Stimulated activated CD8-positive, alpha-beta memory T cell treated with anti-CD3 and anti-CD28 coated beads, Interleukin-7, amount 100 ng/mL, for 4 hours (primary cell): Measurements from ENCODE around the gene ST7.
A peak's percentile ranks its signal among the peaks of the same experiment; 100 is the strongest.

Experiments used
- DNase-seq, 2 donors: peaks; one replicate each; pipeline ENCODE4 v3.0.0-alpha.2; 2020; ENCODE audit warnings: low read depth in 2 of 2

The ST7 gene

DNA sequence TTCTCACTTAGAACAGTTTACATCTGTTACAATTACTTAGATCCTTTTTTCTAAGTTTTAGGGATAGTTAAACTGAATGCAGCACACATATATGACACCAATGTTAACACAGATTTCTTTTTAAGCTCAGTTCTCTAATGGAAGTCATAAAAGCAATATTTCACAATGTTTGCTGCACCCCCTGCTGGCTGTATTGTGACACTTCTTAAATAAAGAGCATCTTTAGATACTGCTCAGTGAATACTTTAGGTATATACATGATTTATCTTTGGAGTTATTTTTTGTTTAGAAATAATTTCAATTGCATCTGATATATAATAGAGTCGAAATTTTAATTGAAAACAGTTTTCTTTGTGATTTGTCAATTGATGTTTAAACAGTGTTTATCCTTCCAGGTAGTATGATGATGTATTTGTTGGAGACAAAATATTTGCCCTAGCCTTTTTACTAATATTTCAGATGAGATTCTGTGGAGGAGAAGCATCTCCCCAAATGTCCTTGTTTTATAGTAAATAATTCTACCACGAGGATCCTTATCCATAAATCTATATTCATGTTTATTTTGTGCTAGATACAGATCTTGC is 174.4 kb downstream of the ST7 start:
- DNase-seq = peak; percentile 2 to 38

DNA sequence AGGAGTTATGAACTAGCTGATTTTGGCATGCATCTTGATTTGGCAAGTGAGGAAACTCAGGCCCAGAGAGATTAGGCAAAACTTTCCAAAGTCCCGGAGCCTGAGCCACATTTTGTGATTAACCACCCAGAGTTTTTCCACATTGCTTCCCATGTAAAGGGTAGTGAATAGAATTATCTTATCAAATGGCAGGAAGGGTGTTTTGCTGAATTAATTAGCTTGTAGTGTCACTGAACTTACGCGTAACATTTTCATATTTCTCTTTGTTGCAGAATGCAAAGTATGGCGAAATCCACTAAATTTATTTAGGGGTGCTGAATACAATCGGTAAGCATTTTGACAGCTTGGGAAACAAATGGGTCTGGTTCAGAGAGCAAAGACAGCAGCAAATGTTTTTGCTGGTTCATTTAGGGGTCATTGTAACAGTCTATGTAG is 176.2 kb downstream of the ST7 start:
- DNase-seq = no peak

DNA sequence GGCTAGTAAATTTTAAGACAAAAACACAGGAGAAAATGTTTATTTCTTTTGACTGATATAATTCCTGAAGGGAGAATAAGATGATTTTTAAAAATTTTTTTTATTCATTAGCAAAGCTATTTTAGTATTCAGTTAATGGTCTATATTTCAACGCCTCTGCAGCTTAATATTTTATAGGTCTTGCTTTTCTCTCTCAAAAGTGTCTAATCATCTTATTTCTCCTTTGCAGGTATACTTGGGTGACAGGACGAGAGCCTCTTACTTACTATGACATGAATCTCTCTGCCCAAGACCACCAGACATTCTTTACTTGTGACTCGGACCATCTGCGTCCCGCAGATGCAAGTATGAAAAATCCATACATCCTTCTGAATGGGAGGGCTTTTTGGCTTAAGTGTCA is 177.0 kb downstream of the ST7 start:
- DNase-seq = no peak

DNA sequence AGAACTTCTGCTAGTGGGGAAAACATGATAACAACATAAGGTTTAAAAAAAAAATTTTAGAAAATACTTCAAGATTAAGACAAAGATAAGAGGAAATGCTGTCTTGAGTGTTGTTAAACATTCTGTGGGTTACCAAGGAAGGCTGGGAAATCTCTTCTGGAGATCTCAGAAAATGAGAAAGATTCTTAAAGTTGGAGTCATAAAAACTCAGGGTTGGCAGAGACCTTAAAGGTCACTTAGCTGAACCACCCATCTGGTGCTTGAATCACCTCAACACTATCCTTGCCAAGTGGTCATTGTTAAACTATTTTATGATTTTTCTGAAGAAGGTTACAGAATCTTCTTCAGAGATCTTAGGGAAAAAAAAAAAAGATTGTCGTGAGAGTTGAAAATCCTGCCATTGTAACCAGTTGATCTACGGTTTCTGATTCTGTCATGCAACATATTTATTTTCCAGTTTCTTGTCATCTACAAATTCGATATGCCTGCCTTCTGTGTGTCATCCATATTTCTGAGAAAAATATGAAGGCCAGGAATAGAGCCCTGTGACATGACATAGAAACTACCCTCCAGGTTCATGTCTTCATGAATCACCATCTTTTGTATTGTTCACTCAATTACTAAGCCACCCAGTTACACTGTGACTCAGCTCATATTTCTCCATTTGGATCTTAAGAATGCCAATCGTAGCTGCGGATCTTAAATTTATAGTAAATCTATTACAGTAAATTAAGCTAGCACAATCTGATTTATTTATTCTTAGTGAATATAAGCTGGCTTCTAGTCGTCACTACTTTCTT is 179.2 kb downstream of the ST7 start:
- no peak for DNase-seq

DNA sequence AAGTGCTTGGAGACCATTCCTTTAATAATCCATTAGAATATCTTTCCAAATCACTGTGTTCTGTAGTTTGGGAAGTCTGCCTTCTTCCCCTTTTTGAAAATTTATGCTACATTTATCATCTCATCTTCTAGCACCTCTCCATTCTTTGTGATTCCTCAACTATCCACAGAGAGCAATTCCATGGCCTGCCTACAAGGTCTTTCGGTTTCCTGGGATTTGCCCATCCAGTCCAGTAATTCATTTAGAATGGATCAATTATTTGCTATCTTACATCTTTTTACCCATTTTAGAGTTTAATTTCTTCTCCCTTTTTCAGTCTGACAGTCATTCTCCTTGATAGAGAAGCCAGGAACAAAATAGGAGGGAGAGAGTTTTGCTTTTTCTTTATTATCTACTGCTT is 179.8 kb downstream of the ST7 start:
- DNase-seq = no peak

DNA sequence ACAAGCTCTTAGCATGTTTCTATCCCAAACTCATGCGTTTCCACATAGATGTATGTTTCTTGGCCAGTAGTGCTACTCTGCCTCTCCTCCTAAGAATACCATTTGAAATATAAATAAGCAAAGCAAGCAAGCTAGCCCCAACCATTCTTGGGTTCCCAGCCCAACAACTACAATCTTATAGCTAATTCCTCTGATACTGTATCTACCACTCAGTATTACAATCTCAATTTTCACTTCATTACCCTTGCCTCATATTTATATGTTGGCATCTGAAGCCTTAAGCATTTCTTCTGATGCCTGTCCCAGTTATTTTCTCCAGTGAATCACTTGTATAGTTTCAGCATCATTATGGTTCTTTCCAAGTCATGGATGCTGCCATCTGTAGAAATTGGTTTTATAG is 181.1 kb downstream of the ST7 start:
- DNase-seq = no peak

DNA sequence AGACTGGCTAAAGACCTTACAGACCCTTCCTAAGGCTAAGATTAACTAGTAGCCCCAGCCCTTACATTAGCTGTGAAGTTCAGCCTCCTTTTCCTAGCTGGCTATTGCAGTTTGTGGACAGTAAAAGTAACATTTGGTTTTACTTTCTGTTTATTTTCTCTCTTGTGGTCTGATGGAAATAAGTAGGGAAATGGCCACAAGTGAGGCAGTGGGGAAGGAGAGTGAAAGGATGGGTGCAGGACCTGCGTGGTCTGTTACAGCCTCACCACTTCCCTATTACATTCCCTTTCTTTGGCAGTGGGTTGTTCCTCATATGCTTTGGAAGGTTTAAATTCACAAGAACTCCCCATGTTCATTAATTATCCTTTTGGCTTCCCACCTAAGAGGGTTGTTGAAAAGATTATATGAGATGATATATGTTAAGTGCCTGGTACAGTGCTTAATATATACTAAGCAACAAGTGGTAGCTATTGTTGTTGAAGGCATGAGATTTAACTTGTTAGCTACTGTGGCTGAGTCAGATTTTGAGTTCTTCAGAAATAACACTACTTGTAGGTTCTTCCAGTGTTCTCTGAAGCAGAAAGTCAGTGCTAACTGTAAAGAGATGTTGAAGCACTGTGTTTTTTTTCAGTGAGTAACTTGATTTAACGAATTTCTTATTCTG is 181.7 kb downstream of the ST7 start:
- DNase-seq = no peak

DNA sequence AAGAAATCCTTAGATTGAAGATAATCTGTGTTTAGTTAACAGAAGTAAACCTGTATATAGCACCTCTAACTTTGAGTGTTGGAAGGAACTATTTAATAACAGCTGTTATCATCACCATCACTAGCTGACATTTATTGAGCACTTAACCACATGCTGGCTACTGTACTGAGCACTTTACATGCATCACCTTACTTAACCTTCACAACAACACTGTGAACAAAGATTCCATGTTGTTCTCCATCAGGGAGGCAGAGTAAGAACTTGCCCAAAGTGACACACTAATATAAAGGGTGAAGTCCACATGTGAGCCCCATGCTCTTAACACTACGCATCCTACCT is 182.2 kb downstream of the ST7 start:
- no peak for DNase-seq

DNA sequence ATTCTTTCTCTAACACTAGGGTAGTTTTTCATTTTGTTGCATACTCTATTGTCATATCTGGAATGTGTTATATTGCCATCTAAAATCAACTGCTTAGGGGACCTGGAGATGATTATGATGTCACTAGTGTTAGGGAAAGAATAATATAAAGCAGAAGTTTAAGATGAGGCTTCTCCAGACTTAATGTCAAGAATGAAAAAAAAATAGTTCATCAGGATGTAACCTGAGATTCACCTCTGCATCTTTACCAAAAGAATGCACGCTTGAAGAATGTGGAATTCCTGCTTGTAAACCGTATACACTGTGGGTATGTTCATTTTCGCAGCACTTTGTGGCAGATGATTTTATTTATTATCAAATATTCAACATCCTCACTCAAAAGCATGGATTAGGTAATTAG is 184.6 kb downstream of the ST7 start:
- no peak for DNase-seq

DNA sequence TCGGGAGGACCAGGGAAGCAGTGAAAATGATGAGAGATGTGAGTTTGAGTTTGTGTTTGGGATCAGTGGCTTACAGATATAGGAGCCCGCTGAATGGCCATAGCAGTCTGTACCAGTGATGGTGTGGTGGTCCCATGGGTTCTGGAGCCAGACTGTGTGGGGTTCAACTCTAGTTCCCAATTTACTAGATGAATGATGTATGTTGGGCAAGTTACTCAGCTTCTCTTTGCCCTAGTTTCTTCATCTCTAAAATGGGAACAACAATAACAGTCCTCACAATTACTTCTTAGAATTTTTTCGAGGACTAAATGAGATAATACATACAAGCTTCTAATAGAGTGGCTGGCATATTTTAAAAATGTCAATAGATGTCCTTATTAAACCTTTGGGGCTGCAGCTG is 185.2 kb downstream of the ST7 start:
- DNase-seq = no peak

DNA sequence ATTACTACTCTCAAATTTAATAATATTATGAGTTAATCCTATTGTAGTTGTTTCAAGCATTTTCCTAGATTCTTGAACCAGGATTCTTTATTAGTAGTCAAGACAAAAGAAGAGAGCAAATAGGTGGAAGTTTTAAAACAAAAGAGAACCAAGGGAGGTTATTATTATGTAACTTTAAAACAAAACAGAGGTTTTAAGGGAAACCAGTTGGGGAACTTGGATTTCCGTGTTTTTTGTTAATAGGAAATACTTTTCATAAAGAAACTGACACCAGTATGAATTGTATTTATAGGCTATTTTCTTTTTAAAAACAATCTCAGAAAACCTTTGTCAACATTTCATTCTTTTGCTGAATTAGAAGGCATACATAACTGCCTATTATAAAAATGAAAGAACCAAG is 185.7 kb downstream of the ST7 start:
- DNase-seq = no peak

DNA sequence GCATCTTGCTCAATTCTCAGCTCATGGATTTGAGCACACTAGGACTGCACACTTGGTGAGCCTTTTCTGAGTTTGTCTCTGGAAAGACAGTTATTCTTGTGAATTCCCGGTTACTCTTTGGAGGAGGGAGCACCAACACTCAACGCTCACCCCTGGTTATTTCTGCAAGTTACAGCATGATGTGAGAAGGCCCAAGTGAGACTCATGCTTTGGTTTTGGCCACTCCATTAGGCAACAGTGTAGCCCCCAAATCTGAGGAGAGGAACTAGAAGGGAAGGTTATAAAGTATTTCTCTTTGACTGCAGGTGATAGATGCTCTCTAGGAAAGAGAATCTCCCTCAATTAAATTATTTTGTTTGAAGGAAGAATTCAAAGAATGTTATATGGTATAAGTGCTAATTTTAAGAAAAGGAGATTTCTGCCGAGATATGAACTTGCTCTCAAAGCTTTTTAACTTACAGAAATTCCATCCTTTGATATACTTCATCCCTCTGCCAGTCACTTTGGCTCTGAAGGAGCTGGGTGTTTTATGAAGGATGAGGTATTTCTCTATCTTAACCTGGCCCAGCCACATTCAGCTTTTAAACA is 186.2 kb downstream of the ST7 start:
- DNase-seq = no peak

DNA sequence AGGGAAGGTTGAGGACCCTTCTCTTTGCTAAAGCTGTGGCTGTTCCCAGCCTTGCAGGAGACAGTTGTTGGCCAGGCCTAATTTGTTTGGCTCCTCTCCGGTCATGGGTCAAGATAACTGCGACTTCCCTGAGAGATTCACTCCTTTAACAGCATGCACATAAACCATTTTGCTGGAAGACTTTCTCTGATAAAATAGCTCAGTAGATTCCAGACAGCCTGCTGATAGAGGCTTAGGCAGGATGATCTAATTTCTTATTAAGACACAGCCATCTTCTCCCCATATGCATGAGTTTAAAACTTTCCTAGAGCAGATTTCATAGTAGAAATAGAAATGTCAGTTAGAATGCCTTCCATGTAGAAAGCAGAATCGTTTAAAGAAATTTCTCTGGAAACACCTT is 187.6 kb downstream of the ST7 start:
- no peak for DNase-seq

DNA sequence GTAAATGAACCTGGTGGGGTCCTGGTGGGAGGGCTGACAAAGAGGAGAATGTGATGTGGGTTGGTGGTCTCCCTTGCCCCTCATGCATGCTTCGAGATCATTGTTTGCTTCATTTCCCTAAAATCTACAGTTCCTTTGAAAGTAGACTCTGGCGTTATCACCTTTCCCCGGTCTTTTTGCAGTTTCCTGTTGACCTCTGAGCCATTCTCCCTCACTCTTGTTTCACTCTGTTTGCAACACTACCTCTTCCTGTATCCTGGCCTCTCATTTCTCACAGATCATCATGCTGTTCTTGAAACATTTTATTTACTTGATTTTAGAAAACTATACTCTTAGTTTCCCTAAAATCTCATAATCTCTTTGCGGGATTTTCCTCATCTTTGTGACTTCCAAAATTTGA is 189.8 kb downstream of the ST7 start:
- no peak for DNase-seq

DNA sequence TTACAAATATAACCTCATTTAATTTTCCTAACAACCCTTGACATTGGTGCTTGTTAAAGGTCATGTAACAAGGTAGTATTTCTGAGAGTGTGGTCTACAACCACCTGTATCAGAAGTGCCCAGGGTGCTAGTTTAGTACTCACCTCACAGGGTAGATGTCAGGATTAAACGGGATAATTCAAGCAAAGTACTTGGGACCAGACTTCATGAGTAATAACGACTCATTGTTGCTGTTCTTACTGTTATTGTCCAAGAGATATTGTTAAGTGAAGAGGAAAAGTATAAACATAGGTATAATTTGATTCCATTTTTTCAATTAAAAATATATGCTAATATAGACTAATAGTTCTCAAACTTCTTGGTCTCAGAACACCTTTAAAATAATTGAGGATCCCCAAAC is 190.3 kb downstream of the ST7 start:
- DNase-seq = no peak

DNA sequence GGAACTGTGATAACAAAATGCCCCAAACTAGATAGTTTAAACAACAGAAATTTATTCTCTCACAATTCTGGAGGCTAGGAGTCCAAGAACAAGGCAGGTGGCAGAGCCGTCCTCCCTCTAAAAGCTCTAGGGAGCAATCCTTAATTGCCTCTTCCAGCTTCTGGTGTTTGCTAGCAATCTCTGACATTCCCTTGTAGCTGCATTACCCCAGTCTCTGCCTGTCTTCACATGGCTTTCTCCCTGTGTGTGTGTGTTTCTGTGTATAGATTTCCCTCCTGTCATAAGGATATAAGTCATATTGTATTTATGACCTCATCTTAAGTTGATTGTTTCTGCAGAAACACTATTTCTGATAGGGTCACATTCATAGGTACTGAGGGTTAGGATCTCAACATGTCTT is 192.0 kb downstream of the ST7 start:
- no peak for DNase-seq

DNA sequence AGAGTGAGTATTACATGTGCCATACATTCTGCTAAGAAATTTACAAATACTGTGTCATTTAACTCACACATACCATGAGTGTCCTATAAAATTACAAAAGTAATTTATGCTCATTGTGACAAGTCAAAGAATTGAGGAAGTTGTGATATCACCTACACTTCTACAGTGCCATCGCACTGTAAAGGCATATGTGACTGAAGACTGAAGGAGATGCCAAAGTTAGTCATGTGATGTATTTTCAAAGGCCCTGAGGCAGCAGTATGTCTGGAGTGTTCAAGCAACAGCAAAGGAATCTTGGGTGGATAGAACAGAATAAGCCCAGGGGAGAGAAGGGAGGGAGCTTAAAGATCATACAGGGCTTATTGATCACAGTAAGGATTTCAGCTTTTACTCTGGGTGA is 192.8 kb downstream of the ST7 start:
- DNase-seq = no peak

DNA sequence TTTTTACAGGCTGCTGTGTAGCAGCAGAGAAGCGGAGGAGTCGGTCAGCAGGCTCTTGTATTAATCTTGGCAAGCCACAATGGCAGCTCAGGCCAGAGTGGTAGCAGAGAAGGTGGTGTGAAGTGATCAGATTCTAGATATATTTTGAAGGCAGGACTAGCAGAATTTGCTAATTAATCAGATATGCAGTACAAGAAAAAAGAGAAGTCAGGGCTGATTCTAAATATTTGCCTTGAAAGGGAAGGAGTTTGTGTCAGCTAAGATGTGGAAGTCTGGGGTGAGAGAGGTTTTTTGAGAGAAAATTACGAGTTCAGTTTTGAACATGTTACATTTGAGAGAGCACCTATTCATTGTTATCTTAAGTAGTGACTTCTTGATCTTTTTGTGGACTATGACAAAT is 193.2 kb downstream of the ST7 start:
- DNase-seq = no peak

DNA sequence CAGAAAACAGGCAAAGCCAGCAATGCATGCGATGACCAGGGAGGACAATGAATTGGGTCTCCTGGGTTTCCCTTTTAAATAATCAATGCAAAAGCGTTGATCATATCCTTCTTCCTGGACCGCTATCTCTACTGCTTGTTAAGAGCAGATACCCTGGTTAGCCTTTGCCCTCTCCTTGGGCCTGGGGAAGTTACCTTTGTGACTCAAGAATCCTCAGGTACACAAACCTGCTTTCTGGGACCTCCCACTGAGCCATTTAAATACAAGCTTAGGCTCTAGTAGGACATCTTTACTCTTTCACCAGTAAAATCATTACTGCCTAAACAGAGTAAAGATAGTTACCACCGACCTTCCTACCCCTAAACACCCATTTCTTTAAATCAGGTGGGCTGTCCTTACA is 195.7 kb downstream of the ST7 start:
- no peak for DNase-seq

DNA sequence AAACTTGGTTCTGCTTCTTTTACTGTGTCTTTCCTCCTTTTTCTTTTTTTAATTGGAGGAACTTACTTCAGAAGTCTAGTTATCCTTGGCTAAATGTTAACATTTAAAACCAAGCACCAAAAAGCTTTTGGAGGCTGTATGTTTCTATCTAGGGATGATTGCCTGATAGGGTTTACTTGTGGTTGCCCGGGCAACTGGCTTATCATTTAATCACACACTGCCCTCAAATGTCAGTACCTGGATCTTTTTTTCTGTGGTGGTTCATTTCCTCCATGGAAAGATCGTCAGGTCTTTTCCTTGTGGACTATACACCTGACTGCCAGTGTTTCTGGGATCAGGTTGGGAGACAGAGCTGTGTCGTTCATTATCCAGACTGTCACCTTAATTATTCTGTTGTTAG is 196.4 kb downstream of the ST7 start:
- no peak for DNase-seq

DNA sequence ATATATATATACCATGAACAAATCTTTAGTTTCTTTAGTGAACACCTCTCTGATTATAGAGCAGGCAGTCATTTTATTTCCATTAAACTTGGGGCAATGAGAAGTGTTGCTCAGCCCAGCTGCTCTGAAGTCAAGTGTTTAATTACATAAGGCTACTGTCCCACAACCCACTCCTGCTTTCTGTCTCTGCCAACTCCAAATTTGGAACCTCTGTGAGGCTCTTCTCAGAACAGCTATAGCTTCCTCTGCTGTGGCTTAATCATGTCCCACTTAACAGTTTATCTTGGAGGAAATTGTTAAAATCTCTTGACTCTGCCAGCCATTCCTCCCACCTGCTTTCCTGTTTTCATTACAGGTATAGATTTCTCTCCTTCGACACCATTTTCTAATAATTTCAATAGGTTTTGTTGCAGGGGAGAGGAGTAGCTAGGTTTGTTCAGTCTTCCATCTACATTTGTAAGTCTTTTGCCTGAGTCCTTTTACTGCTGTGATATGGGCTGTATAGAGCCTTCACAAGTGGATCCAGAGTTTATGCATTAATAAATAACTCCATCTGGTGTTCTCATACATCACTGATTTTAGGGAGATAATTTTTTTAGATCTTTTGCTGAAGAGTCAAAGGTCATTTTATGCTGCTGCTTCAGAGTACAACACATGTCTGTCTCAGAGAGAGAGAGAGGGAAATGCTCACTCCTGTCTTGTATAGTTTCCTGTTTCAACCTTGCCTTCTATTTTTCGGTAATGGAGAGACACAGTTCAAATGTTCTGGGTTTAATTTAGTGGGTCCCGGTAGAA is 199.1 kb downstream of the ST7 start:
- DNase-seq = no peak

DNA sequence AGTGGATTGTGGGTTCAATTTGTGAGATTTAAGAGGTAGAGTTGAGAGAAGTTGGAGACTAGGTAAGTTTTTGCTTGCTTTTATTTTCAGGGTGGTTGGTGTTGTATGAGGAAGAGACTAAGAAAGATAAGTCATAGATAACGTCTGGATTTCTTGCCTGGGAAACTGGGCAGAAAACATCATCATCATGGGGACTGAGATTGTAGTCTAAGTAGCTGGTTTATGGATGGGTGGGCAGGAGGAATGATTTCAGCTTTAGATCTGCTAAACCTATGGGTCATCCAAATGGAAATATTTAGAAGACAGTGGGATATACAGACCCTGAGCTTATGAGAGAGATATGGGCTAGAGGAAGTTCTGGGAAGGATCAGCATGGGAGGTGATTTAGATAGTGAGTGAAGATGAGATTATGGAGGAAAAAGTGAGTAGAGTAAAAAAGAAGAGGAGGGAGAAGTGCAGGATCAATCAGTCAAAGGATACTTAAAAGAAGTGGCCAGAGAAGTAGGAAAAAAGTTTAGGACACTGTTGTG is 199.8 kb downstream of the ST7 start:
- DNase-seq = no peak
